C1 segment of cervical spinal cord (tissue), 14 donors: ENCODE data around the gene BLMH.
A peak's percentile ranks its signal among the peaks of the same experiment; 100 is the strongest.
"Not testable (repeated sequence)": the region's sequence is repeated elsewhere in the genome, so short reads cannot be mapped to it uniquely, and the experiment has no call there.

Source experiments
- DNase-seq, 14 donors: peaks; one replicate each; lab custom pipeline; 2025; lab: John Stamatoyannopoulos, UW

The BLMH gene

DNA sequence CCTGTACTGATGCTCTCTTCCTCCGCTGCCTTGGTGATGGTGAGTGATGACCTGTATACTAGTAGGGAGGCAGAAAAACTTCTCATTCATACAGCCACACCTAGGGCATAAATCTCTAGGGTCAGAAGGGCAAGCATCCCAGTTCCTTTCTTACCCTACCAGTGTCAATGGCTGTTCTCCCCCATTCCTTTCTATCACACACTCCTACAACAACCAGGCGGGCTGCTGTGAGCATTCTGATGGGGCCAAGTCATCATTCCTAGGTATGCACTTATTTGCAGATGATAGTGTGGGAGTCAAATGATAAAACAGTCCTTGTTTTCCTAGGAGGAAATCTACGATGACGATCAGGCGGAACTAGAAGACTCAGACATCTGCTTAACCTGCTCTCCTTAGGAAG lies 42.3 kb downstream of the BLMH start:
- no peak for DNase-seq

DNA sequence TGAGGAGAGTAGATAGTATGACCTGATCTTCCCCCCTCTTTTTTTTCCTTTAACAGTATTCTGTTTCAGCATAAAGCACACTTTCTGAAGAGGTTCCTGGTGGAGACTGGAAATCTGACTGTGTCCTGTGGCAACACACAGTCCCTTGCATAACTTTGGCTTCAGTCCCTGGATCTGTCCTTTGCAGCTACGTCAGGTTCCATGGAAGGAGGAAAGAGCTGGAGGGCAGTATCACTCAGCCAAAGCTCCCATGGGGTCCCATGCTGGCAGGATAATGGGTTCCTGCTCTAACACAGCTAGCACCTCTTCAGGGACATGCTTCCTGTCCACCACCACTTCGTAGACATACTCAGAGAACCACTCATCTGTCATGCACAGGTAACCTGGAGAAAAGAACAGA lies 43.0 kb downstream of the BLMH start:
- no peak for DNase-seq

DNA sequence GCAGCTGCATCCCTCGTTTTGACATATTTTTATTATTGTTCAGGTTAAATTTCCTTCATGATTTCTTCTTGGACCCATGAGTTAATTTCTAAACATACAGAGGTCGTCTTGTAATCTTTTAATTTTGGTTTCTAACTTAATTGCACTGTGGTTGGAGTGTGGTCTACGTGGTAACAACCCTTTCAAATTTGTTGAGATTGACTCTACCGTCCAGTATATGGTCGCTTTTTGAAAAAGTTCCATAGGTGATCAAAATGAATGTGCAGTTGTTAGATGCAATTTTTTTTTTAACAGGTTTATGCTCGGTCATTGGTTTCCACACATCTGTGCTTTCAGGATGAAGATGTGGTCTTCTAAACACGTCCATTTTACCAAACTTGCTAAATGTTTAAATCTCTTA lies 45.3 kb downstream of the BLMH start:
- DNase-seq, result no peak

DNA sequence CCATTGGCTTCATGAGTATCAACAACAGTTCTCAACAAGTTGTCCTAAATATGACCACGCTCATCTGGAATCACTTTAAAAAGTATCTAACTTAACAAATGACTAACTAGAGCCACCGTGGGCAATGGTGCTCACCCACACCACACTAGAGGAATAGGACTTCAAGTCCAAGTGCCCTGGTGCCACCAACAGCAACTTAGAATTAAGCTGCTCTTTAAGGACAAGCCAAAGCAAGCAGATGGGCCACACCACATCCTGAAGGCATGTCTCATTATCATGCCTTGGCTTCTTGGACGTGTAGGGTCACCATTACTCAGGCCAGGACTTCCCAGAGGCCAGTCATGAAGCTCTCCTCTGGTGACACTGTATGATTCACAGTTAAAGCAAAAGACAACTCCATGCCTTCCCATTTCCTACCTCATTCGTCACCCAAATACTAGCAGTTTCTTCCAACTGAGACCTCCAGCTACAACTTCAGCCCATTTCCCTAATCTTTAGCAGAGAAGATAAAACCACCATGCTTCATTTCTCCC lies 46.8 kb downstream of the BLMH start:
- DNase-seq, result no peak

DNA sequence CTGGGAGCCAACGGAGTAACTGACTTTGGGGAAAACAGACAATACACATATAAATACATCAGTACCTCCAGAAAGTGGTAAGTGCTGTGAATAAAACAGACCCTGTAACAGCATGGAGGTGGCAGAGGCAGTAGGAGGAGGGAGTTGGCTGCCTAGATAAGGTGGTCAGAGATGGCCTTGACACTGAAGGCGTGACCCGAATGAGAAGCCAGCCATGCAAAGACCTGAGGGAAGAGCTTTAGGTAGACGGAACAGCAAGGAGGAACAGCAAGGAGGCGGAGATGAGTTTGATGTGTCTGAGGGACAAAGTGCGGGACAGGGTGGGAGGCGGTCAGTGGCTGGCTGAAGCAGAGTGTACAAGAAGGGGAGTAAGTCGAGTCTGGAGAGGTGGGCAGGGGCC lies 48.2 kb downstream of the BLMH start:
- no peak for DNase-seq

DNA sequence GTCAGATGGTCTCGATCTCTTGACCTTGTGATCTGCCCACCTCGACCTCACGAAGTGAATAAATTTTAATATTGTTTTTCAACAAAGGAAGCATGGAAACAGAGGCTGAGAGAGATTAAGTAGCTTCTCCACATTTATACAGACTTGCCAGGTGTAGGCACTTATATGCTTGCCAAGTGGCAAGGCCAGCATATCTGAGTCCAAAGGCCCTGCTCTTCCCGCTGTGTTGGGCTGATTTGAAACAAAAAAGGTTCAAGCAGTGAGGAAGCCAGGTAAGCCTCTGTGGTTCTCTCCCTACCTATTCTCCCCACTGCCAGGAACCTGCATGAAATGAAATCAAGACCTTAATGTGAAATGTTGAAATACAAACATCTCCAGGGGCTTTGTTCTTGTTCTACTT lies 48.7 kb downstream of the BLMH start:
- DNase-seq, result no peak

DNA sequence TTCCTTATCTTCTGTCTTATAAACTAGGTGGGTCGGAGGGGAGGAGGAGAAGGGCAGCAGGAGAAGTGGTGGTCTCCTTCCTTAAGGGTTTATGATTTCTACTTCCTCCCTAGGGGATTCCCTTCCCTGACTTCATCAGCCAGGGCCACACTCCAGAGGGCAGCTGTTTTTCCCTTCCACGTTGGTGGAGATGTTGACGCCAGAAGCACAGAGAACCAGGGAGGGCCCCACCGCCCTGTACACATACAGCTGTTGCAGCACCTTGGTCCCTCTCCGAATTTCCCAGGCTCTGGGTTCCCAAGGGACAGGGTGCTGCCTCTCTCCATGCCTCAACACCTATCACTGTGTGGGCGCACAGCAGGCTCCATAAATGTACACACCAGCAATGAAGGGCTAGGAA lies 50.7 kb downstream of the BLMH start:
- DNase-seq, result no peak

DNA sequence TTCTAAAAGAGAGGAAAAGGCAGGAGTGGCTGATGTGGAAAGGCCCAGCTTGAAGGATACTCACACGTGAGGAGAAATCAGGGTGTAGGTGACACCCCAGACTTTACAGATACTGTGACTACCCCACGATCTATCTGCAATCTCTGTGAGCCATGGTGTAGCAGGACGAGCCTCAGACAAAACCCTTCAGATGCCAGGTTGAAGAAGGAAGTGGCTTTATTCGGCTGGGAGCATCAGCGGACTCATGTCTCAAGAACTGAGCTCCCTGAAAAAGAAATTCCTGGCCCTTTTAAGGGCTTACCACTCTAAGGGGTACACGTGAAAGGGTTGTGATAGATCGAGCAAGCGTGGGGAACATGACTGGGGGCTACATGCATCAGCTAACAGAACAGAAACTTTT lies 51.6 kb downstream of the BLMH start:
- no peak for DNase-seq

DNA sequence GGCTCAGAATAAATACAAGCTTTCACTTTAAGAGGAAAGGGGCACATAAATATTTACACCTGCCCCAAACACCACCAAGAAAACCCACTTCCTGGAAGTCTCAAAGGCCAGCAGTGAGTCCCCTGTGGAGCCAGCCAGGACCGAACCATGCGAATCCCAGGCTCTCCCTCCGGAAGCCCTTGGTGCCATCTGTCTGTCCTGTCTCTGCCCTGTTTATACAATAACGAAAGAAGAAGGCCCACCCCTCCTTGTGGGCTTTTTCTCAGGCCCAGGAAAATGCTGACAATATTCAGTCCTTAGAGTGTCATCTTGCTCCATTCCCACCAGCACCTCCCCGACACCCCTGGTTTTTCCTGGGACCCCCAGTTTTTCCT lies 52.7 kb downstream of the BLMH start:
- no peak for DNase-seq

DNA sequence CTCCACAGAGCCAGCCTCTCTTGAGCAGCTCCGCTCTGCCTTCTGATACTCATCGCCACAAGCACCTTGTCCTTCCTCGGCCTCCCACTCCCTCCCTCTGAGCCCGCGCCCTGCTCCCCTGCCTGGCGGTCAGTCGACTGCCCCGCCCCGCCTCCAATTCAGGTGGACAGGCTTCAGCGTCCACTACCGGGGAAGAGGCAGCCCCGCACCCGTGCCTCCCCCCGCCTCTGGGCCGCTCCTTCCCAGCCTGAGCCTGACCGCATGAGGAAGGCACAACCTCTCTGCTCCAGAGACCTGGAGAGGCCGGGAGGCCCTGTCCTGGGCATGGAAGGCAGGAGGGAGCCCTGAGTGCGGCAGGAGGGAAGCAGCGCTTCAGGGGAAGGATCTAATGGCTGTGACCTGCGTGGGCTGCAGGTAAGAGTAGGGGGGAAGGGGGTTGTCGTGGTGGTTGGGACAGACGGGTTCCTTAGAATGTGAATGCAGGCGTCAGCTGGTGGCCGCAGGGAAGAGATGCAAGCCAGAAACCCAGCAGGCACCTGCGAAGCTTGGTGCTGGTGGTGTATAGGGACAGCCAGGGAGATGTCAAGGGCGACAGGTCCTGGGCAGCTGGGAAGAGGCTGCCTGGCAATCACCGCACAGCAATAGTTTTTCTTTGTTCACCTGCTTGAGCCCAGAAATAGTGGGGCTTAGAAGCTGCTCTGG lies 53.2 kb downstream of the BLMH start:
- no peak for DNase-seq

DNA sequence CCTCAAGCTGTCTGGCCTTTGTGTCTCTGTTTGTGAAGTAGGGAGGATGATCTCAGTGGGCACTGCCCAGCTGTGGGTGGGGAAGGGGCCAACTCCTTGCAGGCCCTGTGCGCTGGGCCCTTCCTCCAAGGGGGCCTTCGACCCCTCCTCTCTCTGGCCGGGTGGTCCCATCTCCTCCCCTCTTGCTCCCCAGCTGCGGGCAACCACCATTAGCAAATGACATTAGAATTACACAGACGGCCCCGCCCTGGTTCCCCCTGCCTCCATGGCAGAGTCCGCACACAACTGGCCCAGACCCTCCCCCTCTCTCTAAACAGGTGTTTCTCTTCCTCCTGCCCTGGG lies 53.8 kb downstream of the BLMH start:
- DNase-seq, result no peak

DNA sequence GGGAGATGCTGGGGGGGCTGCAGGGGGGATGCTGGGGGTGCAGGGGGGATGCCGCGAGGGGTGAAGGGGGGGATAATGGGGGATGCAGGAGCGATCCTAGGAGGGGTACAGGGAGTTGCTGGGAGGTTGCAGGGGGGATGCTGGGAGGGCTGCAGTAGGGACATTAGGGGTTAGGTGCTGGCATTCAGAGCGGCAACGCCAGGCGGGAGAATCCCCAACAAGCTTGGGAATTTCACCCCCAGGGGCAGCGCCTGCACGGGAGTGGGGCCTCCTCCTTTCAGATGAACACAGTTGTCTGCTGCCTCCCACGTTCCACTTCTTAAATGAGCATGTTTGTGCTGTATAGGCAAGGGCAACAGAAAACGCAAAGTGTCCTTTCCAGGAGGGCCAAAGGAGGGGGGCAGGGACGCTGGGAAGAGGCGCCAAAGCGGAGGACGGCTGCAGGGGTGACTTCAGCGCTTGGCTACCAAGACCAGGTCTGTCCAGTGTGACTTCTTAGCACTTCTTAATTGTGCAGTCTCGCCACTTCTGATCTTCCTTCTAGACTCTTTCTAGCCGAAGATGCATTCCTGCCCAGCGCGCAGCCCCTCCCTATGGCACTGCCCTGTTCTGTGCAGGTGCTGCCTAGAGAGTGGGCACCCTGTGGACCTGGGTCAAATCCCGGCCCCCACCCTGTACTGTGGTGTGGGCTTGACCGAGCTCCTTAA lies 54.3 kb downstream of the BLMH start:
- DNase-seq, result no peak

DNA sequence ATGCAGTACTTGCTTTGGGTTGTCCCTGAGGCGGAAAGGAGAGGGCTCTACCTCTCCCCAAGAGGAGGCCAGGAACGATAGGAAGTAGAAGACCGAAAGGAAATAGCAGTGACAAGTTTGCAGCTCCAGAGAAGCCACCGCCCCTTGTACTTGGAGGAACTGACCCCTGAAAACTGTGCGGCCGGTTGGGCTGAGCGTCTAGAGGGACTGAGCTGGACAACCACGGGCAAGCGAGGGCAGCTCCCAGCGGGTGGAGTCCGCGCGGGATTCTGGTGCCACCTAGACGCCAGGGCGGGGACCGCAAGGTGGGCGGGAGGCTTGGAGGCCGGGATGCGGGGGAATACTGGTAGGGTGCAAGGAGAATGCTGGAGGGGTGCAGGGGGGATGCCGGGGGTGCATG lies 55.0 kb downstream of the BLMH start:
- DNase-seq, result peak in 3 of 14 donors; percentile 1 to 7 (median 7)

DNA sequence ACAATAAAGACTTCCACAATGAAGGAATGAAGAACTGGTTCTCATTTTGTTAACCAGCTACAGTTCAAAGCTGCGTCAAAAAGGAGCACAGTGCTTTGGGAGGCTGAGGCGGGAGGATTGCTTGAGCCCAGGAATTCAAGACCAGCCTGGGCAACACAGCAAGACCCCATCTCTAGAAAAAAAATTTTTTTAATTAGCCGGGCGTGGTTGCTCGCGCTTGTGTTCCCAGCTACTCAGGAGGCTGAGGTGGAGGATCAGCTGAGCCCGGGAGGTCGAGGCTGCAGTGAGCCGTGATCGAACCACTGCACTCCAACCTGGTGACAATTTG lies 55.5 kb downstream of the BLMH start:
- no peak for DNase-seq

DNA sequence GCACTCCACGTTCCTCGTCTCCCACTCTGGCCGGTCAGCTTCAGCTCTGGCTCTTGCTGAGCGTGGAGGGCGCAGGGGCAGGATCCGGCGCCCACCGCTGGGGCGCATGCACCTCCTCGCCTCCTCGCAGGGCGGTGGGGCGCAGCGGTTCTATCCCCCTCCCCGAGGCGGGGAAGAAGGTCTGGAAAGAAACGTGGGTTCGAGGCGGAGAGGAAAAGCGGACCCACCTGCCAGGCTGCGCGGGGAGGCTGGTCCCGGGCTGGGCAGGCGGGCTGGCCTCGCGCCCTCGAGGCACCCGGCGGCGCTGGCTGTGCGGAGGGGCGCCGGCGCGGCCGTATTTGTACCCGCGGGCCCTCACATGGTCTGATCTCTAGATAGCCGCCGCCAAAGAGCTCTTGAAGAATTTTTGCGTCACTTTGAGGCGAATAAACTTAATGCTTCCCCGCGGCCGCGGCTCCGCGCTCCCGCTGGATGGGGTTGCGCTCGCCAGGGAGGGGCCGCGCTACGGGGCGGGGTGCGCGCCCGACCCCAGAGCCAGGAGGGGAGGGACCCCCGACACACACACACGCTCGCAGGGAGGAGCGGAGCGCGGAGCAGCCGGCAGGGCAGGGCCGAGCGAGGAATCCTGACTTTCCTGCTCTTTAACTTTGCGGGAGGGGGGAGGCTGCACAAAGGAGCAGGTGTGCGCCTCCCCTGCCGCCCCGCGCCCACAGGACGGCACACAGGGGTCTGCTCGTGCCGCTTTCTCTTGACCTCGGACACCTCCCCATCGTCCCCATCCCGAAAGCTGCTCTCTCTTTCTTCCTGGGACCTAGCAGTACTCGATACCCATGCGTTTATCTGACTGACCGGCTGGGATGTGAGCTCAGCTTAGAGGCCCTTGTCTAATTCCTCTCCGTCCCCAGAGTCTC lies 56.1 kb downstream of the BLMH start, which contains the start of gene SLC6A4:
Gene SLC6A4, minus strand, starts transcription at position 312 of the 911 bp plus-strand sequence. CDS start 13,739 bp downstream, outside the sequence.
- DNase-seq, result no peak

DNA sequence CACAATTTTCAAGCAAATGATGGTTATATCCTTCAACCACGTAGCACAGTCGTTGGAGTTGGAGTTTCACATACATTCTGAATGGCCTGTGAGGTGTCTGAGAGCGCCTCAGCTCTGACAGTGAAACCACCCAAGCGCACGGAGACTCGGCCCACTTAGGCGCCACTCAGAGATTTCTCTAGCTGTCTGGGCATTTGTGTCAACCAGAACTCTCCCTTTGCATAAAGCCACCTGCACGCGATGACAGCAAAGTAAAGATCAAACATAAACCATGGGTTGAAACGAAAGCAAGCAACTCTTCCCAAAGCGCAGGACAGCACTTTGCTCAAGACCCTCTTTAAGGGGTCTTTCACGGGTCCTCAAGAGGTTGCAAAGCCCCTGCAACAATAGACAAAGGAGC lies 56.8 kb downstream of the BLMH start:
- DNase-seq, result no peak

DNA sequence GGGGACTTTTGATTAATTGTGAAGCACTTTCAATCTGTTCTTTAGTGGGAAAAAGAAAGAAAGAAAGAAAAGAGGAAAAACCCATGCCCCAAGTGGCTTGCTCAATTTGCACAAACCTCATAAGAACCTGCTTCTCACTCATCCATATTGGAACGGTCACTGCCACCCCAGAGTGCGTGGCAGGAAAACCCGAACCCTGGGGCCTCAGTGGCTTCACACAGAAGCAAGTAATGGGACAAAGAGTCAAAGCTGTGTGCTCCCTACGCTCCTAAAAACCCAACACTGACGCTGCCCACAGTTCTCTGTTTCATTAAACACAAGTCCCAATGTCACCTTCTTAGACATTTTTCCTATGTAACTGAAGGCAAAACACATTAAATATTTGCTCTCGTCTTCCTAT lies 57.4 kb downstream of the BLMH start:
- DNase-seq, result no peak

DNA sequence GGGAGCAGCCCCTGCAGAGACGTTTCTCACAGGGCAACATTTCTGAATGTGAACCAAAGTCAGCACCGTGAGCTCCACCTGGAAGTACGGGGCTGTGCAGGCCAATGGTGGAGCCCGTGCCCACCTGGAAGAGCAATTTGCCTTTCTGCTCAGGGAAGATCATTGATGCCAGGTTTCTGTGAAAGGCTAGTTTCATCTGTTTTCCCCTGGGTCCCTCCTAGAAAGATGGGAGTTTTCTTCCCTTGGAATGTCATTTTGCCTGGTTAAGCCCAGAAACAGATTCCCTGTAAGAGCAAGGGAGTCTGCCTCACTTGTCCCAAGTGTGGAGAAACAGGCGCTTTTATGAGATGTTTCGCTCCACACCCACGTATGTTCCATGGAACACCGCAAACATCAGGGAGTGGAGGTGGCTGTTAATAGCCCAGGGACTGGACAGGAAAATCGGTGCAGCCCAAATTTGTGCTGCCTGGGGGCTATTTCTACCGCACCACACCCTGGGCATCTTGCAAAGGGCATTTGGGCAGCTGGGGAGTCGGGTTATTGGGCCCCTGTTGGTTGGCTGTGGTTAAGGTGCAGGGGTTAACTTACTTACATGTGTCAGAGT lies 58.8 kb downstream of the BLMH start:
- DNase-seq, result no peak

DNA sequence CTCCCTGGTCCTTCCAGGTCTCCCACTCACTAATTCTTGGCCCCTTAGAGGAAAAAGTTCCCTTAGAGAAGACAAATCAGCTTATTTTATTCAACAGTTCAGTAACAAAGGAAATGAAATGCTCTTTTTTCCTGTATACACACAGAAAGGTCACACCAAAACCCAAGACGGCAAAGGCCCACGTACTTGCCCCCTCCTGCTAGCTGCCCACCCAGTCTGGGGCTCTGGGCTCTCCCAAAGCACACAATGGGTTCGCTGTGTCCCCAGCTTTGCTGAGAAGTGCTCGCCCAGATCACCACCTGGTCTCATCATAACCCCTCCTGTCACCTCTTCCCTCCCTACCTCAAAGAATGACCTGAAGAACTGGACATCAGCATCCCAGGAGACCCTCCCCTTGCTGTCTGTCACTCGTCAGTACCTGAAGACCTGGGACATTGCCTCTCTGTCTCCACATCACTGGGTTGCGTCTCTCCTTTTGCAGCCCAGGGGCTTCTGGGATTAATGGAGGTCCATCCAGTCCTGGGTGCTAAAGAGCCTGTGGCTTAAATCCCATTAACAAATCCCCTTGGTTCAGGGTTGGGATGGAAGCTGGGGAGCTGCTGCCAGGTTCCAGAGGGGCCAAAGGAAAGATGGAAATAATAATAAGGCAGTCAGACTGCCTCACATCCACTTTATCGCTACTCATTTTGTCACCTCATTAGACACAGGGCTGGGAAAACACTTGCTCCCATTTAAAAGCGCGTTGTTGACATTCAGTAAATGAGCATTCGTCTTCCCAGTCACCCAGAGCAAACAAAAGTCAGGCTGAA lies 59.5 kb downstream of the BLMH start:
- no peak for DNase-seq

DNA sequence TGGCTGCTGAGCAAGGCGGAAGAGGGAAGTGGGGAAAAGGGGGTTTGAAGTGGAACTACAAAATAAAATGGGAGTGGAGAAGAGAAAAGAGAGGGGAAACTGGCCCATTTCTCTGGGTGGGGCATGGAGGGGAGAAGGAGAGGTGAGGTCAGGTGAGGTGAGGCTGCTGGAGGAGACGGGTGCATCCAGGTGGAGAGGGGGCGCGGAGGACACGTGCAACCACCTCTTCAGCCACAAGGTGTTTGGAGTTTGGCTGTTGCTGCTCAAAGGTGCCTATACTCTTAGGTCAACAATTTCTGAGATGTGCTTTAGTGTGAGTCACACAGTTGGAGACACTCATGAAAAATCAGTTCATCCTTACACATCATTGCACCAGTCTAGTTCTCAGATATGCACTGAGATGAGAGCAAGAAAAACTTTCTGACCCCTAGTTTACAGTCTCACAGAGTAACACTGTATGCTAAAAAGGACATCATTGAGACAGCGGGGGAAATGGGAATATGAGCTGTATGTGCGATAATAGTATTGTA lies 61.1 kb downstream of the BLMH start:
- no peak for DNase-seq

DNA sequence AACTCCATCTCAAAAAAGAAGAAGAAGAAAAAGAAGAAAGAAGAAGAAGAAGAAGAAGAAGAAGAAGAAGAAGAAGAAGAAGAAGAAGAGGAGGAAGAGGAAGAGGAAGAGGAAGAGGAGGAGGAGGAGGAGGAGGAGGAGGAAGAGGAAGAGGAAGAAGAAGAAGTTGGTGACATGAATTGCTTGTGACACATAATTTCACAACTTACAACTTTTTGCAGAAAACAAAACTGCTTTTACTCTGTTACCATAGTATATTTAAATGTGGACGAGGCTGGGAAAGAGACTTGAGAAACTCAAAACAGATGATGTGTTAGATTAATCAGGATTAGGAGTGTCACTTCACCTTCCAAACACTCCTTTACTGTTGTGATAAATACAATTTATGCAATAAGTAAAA lies 61.7 kb downstream of the BLMH start:
- DNase-seq, result not testable (repeated sequence)
